HL-60 (cell line): ENCODE measurements around the gene MALL.

Experiments
- DNase-seq, 2 experiments: peaks; one replicate each; pipeline ENCODE4 v3.0.0-alpha.2; 2010 to 2020; ENCODE audit warnings: low read depth in 1 of 2, low spot score in 1 of 2
- H3K27ac ChIP-seq: fragments of 250-450 bp; sonication (Bioruptor Pico); replicated peaks from 2 replicates; pipeline ENCODE4 v1.5.1; 2020; ENCODE audit warnings: mild to moderate bottlenecking, moderate library complexity
- H3K27me3 ChIP-seq: fragments of 250-450 bp; sonication (Bioruptor Pico); 2 replicates; pipeline ENCODE4 v1.5.1; 2021; ENCODE audit warnings: mild to moderate bottlenecking, moderate library complexity; ENCODE audit not compliant: insufficient read depth, poor library complexity, severe bottlenecking
- H3K4me3 ChIP-seq: replicated peaks from 2 replicates; pipeline ENCODE4 v1.5.1; 2011; ENCODE audit warnings: mild to moderate bottlenecking, control low read depth, low read length; ENCODE audit not compliant: insufficient read depth
- GABPA ChIP-seq: IDR thresholded peaks from 2 replicates; pipeline ENCODE4 v1.6.1; 2012; ENCODE audit warnings: low read depth
- POLR2AphosphoS5 ChIP-seq: IDR thresholded peaks from 2 replicates; pipeline ENCODE4 v1.6.1; 2012; ENCODE audit warnings: low read depth
- SPI1 ChIP-seq: IDR thresholded peaks from 2 replicates; pipeline ENCODE4 v1.6.1; 2012; ENCODE audit warnings: low read depth, mild to moderate bottlenecking, borderline replicate concordance
- TF ChIP-seq, protein P1 (sequence below): IDR thresholded peaks from 2 replicates; pipeline ENCODE4 v1.6.1; 2012; ENCODE audit warnings: low read depth; ENCODE audit not compliant: insufficient replicate concordance
- TF ChIP-seq, protein P2 (sequence below): IDR thresholded peaks from one replicate; pipeline ENCODE4 v1.5.1; 2011; ENCODE audit warnings: low read length, control low read depth, inconsistent platforms; ENCODE audit not compliant: insufficient read depth

The MALL gene

GRCh38 chr2:110107092-110108079 lies 8.2 kb downstream of the MALL start:
- TF ChIP-seq, protein P1, sequence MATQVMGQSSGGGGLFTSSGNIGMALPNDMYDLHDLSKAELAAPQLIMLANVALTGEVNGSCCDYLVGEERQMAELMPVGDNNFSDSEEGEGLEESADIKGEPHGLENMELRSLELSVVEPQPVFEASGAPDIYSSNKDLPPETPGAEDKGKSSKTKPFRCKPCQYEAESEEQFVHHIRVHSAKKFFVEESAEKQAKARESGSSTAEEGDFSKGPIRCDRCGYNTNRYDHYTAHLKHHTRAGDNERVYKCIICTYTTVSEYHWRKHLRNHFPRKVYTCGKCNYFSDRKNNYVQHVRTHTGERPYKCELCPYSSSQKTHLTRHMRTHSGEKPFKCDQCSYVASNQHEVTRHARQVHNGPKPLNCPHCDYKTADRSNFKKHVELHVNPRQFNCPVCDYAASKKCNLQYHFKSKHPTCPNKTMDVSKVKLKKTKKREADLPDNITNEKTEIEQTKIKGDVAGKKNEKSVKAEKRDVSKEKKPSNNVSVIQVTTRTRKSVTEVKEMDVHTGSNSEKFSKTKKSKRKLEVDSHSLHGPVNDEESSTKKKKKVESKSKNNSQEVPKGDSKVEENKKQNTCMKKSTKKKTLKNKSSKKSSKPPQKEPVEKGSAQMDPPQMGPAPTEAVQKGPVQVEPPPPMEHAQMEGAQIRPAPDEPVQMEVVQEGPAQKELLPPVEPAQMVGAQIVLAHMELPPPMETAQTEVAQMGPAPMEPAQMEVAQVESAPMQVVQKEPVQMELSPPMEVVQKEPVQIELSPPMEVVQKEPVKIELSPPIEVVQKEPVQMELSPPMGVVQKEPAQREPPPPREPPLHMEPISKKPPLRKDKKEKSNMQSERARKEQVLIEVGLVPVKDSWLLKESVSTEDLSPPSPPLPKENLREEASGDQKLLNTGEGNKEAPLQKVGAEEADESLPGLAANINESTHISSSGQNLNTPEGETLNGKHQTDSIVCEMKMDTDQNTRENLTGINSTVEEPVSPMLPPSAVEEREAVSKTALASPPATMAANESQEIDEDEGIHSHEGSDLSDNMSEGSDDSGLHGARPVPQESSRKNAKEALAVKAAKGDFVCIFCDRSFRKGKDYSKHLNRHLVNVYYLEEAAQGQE: no peak
- no peak for TF ChIP-seq GABPA
- TF ChIP-seq POLR2AphosphoS5: no peak
- TF ChIP-seq, protein P2, sequence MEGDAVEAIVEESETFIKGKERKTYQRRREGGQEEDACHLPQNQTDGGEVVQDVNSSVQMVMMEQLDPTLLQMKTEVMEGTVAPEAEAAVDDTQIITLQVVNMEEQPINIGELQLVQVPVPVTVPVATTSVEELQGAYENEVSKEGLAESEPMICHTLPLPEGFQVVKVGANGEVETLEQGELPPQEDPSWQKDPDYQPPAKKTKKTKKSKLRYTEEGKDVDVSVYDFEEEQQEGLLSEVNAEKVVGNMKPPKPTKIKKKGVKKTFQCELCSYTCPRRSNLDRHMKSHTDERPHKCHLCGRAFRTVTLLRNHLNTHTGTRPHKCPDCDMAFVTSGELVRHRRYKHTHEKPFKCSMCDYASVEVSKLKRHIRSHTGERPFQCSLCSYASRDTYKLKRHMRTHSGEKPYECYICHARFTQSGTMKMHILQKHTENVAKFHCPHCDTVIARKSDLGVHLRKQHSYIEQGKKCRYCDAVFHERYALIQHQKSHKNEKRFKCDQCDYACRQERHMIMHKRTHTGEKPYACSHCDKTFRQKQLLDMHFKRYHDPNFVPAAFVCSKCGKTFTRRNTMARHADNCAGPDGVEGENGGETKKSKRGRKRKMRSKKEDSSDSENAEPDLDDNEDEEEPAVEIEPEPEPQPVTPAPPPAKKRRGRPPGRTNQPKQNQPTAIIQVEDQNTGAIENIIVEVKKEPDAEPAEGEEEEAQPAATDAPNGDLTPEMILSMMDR: no peak
- no peak for TF ChIP-seq SPI1
- Histone ChIP-seq H3K27me3 (peaks cover 3% of the 10 kb centered on the region), H3K4me3 (no peak overlapping the region), H3K27ac (no peak overlapping the region)
- DNase-seq: no peak

- Histone ChIP-seq H3K4me3 (no peak overlapping the region), H3K27ac (no peak overlapping the region), H3K27me3 (peaks cover 3% of the 10 kb centered on the region)
- TF ChIP-seq GABPA: no peak
- TF ChIP-seq, protein P2: no peak
- no peak for TF ChIP-seq POLR2AphosphoS5
- TF ChIP-seq SPI1: no peak
- TF ChIP-seq, protein P1: no peak
- DNase-seq: no peak
Measured at GRCh38 chr2:110106642-110107041, 9.0 kb downstream of the MALL start.

DNA sequence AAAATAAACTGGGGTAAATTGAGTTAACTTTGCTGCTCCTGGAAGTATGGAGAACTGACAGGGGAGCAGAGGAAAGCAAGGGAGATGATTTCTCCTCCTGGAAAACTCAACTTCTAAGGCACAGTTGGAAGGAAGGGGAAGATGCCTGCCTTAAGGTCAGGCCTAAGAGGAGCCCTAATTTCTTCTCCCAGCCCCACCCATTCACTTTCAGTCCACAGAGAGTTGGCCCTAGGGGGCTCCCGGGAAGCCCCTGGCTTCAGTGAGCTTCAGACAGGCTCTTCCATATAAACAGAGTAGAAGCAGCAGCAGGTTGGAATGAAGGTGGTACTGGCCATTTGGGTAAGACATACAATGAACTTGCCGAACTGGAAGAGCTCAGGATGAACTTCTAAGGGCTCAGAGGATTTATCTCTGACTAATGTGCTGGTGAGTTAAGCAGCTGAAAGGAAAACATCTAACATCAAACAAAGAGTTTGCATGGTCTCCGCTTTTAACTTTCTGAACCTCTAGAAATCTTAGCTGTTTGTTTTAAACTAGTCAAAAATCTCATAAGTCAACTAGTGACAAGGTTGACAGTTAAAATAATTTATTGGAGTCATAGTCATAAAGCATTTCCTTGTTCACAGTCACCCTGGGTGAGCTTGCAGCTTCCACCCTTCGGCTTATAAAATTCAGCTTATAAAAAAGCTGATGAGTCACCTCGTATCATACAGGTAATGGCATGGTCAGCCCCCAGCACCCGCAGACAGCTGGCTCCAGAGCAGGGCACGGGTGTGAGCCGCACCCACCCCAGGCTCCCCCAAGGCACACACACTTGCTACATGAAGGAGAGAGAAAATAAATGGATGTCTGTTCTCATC lies 9.8 kb downstream of the MALL start:
- TF ChIP-seq, protein P1: no peak
- no peak for TF ChIP-seq GABPA
- H3K4me3 ChIP-seq: no peak overlapping the region
- peaks cover 3% of the 10 kb centered on the region for H3K27me3 ChIP-seq
- DNase-seq: no peak
- H3K27ac ChIP-seq: no peak overlapping the region
